ENCODE measurements around the gene FRS3. TPM values are rescaled to one million over a fixed set of nuclear protein-coding genes. Genes with fewer than 3 reads are reported as not detected.

Gene FRS3
- total and polyA plus RNA-seq, 9 of the 15 experiments (the other 6 are each of a cell fraction or from before 2014, with no cell fraction given) = 0.03 to 3.7 (median 1.6) TPM

- TF ChIP-seq LCOR (CRISPR knock-in tag; IDR thresholded peaks at IDR 0.05) (0 out of 2 replicates have a peak, but pooled peaks have one; percentile 42), FOXJ2 (tag; IDR thresholded peaks at IDR 0.05) (0 out of 2 replicates have a peak, but pooled peaks have one; percentile 40), E2F3 (CRISPR knock-in tag; IDR thresholded peaks at IDR 0.05) (no peak), JUND (IDR thresholded peaks at IDR 0.05; ENCODE audit: borderline replicate concordance, low read depth, low read length) (peak; percentile 47; the same call in 1 of the 2 replicates), JUND (tag; IDR thresholded peaks at IDR 0.05; ENCODE audit: borderline replicate concordance, low read depth, low read length) (no peak), ZNF143 (CRISPR knock-in tag; IDR thresholded peaks at IDR 0.05) (0 out of 2 replicates have a peak, but pooled peaks have one; percentile 30), GATA2 (CRISPR knock-in tag; IDR thresholded peaks at IDR 0.05) (peak; percentile 82), ARID1B (IDR thresholded peaks at IDR 0.05) (peak; percentile 88), ZNF184 (CRISPR knock-in tag; IDR thresholded peaks at IDR 0.05) (no peak), SRF (CRISPR knock-in tag; IDR thresholded peaks at IDR 0.05) (peak in 1 of 2 experiments; percentile 68; a peak in 1 of 4 replicates), SMARCA4 (IDR thresholded peaks at IDR 0.05) (peak; percentile 80; the same call in 1 of the 2 replicates), MTA2 (IDR thresholded peaks at IDR 0.05; ENCODE audit: low read depth) (peak; percentile 72), YBX1 (IDR thresholded peaks at IDR 0.05) (no peak), ATF1 (CRISPR knock-in tag; IDR thresholded peaks at IDR 0.05) (no peak), ATF1 (tag; IDR thresholded peaks at IDR 0.05) (peak; percentile 31; the same call in 1 of the 2 replicates), EP300 (IDR thresholded peaks at IDR 0.05; ENCODE audit: low read length) (peak; percentile 64; the same call in 1 of the 2 replicates), SOX6 (IDR thresholded peaks at IDR 0.05) (peak; percentile 90), DPF2 (IDR thresholded peaks at IDR 0.05) (peak; percentile 84), HNRNPLL (IDR thresholded peaks at IDR 0.05; ENCODE audit: low read depth, low read length, poor library complexity, severe bottlenecking) (peak; percentile 58), FOS (IDR thresholded peaks at IDR 0.05; ENCODE audit: extremely low read depth, insufficient read length) (no peak), IRF2 (CRISPR knock-in tag; IDR thresholded peaks at IDR 0.05) (no peak), NFIC (IDR thresholded peaks at IDR 0.05) (peak; percentile 55; the same call in 1 of the 2 replicates), CEBPB (tag; IDR thresholded peaks at IDR 0.05) (peak; percentile 99), VEZF1 (CRISPR knock-in tag; IDR thresholded peaks at IDR 0.05) (no peak), RCOR1 (IDR thresholded peaks at IDR 0.05; ENCODE audit: borderline replicate concordance in 1 of 2, low read depth in 2 of 2, low read length in 2 of 2) (peak in 1 of 2 experiments; percentile 78; a peak in 2 of 4 replicates), SMARCE1 (IDR thresholded peaks at IDR 0.05) (peak; percentile 75; the same call in 1 of the 2 replicates), NUFIP1 (IDR thresholded peaks at IDR 0.05; ENCODE audit: partially characterized antibody) (no peak), TEAD1 (CRISPR knock-in tag; IDR thresholded peaks at IDR 0.05) (no peak), MYC (IDR thresholded peaks at IDR 0.05; ENCODE audit: low read depth, low read length) (peak; percentile 13; the same call in 1 of the 2 replicates), MYC (CRISPR knock-in tag; IDR thresholded peaks at IDR 0.05; ENCODE audit: borderline replicate concordance, low read depth) (no peak), LEF1 (IDR thresholded peaks at IDR 0.05) (peak; percentile 73; the same call in 1 of the 2 replicates)
Observed at GRCh38 chr6:41747256-41748101, 32.2 kb downstream of the FRS3 start, which contains the start of gene PGC (continued).

Data from K562 (cell line).